Liver (tissue), 9 donors: ENCODE data around the gene SLC35F2. TPM values are rescaled to one million over a fixed set of nuclear protein-coding genes. Genes with fewer than 3 reads are reported as not detected.

Source experiments
- DNase-seq: peaks from one replicate; pipeline ENCODE4 v3.0.0-alpha.2; 2017; ENCODE audit warnings: low spot score
- H3K27ac ChIP-seq, 2 donors: one replicate each; pipeline ENCODE4 v1.7.0; 2013; ENCODE audit warnings: inconsistent platforms in 2 of 2, low read length in 2 of 2, control low read depth in 1 of 2, low read depth in 1 of 2, mild to moderate bottlenecking in 1 of 2
- H3K27me3 ChIP-seq, 4 donors: one replicate each; pipeline versions ENCODE4 v1.6.1 to v1.7.0; 2013; ENCODE audit warnings: low read length in 3 of 4, inconsistent platforms in 1 of 4, mild to moderate bottlenecking in 1 of 4, moderate library complexity in 1 of 4; ENCODE audit not compliant: control insufficient read depth in 4 of 4, insufficient read depth in 4 of 4
- H3K36me3 ChIP-seq, 4 donors: one replicate each; pipeline versions ENCODE4 v1.6.1 to v1.7.0; 2013; ENCODE audit warnings: low read length in 3 of 4, mild to moderate bottlenecking in 3 of 4, low read depth in 1 of 4, moderate library complexity in 1 of 4; ENCODE audit not compliant: control insufficient read depth in 4 of 4, insufficient read depth in 3 of 4
- H3K4me1 ChIP-seq, 4 donors: one replicate each; pipeline versions ENCODE4 v1.6.1 to v1.7.0; 2013; ENCODE audit warnings: low read length in 3 of 4, mild to moderate bottlenecking in 3 of 4, moderate library complexity in 1 of 4; ENCODE audit not compliant: control insufficient read depth in 4 of 4, insufficient read depth in 4 of 4
- H3K4me3 ChIP-seq, 3 donors: one replicate each; pipeline versions ENCODE4 v1.6.1 to v1.7.0; 2013; ENCODE audit warnings: low read length in 3 of 3, control low read depth in 1 of 3, low read depth in 1 of 3, mild to moderate bottlenecking in 1 of 3
- H3K9ac ChIP-seq, 2 donors: one replicate each; pipeline ENCODE4 v1.7.0; 2013; ENCODE audit warnings: low read length in 2 of 2, mild to moderate bottlenecking in 2 of 2, moderate library complexity in 2 of 2, control low read depth in 1 of 2, low read depth in 1 of 2
- H3K9me3 ChIP-seq, 4 donors: one replicate each; pipeline versions ENCODE4 v1.6.1 to v1.7.0; 2013; ENCODE audit warnings: low read length in 3 of 4; ENCODE audit not compliant: control insufficient read depth in 4 of 4
- ATF3 ChIP-seq: IDR thresholded peaks from 2 replicates; pipeline ENCODE4 v1.6.1; 2016; ENCODE audit warnings: antibody characterized with exemption
- CTCF ChIP-seq: fragments of 150-350 bp; IDR thresholded peaks from 2 replicates; pipeline ENCODE4 v1.5.1; 2017; ENCODE audit warnings: improper control_type of control experiment, low read depth, low read length; ENCODE audit not compliant: missing input control
- EGR1 ChIP-seq, 2 donors: IDR thresholded peaks; 2 replicates each; pipeline ENCODE4 v1.6.1; 2016 to 2018; ENCODE audit warnings: antibody characterized with exemption in 2 of 2, low read depth in 2 of 2
- FOXA1 ChIP-seq: IDR thresholded peaks from 2 replicates; pipeline ENCODE4 v1.6.1; 2016; ENCODE audit warnings: antibody characterized with exemption
- FOXA2 ChIP-seq: IDR thresholded peaks from 2 replicates; pipeline ENCODE4 v1.6.1; 2016; ENCODE audit warnings: antibody characterized with exemption
- GABPA ChIP-seq, 2 donors: IDR thresholded peaks in 1 of 2; conservative IDR thresholded peaks in 1 of 2; 2 replicates each; pipeline ENCODE4 v1.6.1; 2016; ENCODE audit warnings: antibody characterized with exemption in 2 of 2, mild to moderate bottlenecking in 1 of 2, moderate library complexity in 1 of 2
- HNF4A ChIP-seq, 2 donors: conservative IDR thresholded peaks; 2 replicates each; pipeline ENCODE4 v1.6.1; 2016; ENCODE audit warnings: antibody characterized with exemption in 2 of 2, mild to moderate bottlenecking in 2 of 2
- HNF4G ChIP-seq: IDR thresholded peaks from 2 replicates; pipeline ENCODE4 v1.6.1; 2016; ENCODE audit warnings: antibody characterized with exemption
- JUND ChIP-seq, 2 donors: IDR thresholded peaks; 2 replicates each; pipeline ENCODE4 v1.6.1; 2016; ENCODE audit warnings: antibody characterized with exemption in 2 of 2
- MAX ChIP-seq: IDR thresholded peaks from 2 replicates; pipeline ENCODE4 v1.6.1; 2016; ENCODE audit warnings: antibody characterized with exemption
- NR2F2 ChIP-seq: IDR thresholded peaks from 2 replicates; pipeline ENCODE4 v1.6.1; 2016; ENCODE audit warnings: antibody characterized with exemption
- RAD21 ChIP-seq, 2 donors: IDR thresholded peaks; 2 replicates each; pipeline ENCODE4 v1.6.1; 2016; ENCODE audit warnings: antibody characterized with exemption in 2 of 2, mild to moderate bottlenecking in 2 of 2
- REST ChIP-seq: IDR thresholded peaks from 2 replicates; pipeline ENCODE4 v1.6.1; 2016; ENCODE audit warnings: antibody characterized with exemption, mild to moderate bottlenecking
- RXRA ChIP-seq, 2 donors: IDR thresholded peaks; 2 replicates each; pipeline ENCODE4 v1.6.1; 2017 to 2018; ENCODE audit warnings: antibody characterized with exemption in 2 of 2, mild to moderate bottlenecking in 1 of 2
- SP1 ChIP-seq: IDR thresholded peaks from 2 replicates; pipeline ENCODE4 v1.6.1; 2018; ENCODE audit warnings: antibody characterized with exemption, mild to moderate bottlenecking
- TAF1 ChIP-seq: conservative IDR thresholded peaks from 2 replicates; pipeline ENCODE4 v1.6.1; 2016; ENCODE audit warnings: antibody characterized with exemption, mild to moderate bottlenecking
- YY1 ChIP-seq: IDR thresholded peaks from 2 replicates; pipeline ENCODE4 v1.6.1; 2016; ENCODE audit warnings: antibody characterized with exemption, mild to moderate bottlenecking
- ZBTB33 ChIP-seq: IDR thresholded peaks from 2 replicates; pipeline ENCODE4 v1.6.1; 2016; ENCODE audit warnings: antibody characterized with exemption
- WGBS: extraction: QIAGEN DNeasy Blood & Tissue Kit; methylation state at CpG from one replicate; pipeline ENCODE4 v1.1.7; 2013; 5-methylcytosine and 5-hydroxymethylcytosine counted together
- polyA plus RNA-seq, 2 donors: library from polyadenylated mRNA; stranded (reverse) in 1 of 2; unstranded in 1 of 2; fragments of 200-250 nt in 1 of 2; fragments of >200 nt in 1 of 2; fragmentation: Nextera tagmentation in 1 of 2; extraction: Ambion mirVana in 1 of 2; gene quantifications; one replicate each; pipeline versions ENCODE4 v1.2.1 to v1.2.3, GENCODE V29; 2013 to 2015
- total RNA-seq, 2 donors: library from RNA; depleted of rRNA; stranded (reverse); fragments of >200 nt; gene quantifications; one replicate each; pipeline ENCODE4 v1.2.3, GENCODE V29; 2014
- donor health status: healthy.
- donor health status: healthy.
- donor health status: healthy.
- donor health status: healthy.
- donor health status: healthy.

Gene SLC35F2
- total and polyA plus RNA-seq, 4 donors, result 0.14 to 1.4 (median 0.56) TPM

- no peak overlapping the region for H3K4me3 ChIP-seq
- no peaks in the 10 kb centered on the region for H3K9me3 ChIP-seq
- no peak overlapping the region for H3K27ac ChIP-seq
- peaks cover 0 to 3% (median 2%) of the 10 kb centered on the region in 4 donors for H3K4me1 ChIP-seq
- no peak for DNase-seq
- WGBS, result 92% methylated on average over 6 of the region's 6 CpGs
- TF ChIP-seq RAD21 (IDR thresholded peaks at IDR 0.05) (no peak), FOXA1 (no peak), YY1 (no peak), GABPA (IDR thresholded peaks at IDR 0.05 in 1 of 2, conservative IDR thresholded peaks at IDR 0.05 in 1 of 2) (no peak), TAF1 (no peak), SP1 (no peak), HNF4G (no peak), RXRA (IDR thresholded peaks at IDR 0.05) (no peak), NR2F2 (no peak), FOXA2 (no peak), EGR1 (IDR thresholded peaks at IDR 0.05; ENCODE audit: low read depth in 2 of 2) (no peak)
- no peak overlapping the region for H3K9ac ChIP-seq
- no peaks in the 10 kb centered on the region for H3K27me3 ChIP-seq
- no peaks in the 10 kb centered on the region for H3K36me3 ChIP-seq
Observed at GRCh38 chr11:107853070-107853469, 5.5 kb downstream of the SLC35F2 start.

- H3K27me3 ChIP-seq, result no peaks in the 10 kb centered on the region
- H3K27ac ChIP-seq, result no peak overlapping the region
- H3K4me1 ChIP-seq, result no peaks in the 10 kb centered on the region
- 77% methylated on average over 4 of the region's 4 CpGs for WGBS
- no peaks in the 10 kb centered on the region for H3K9me3 ChIP-seq
- H3K36me3 ChIP-seq, result no peaks in the 10 kb centered on the region
- no peak overlapping the region for H3K4me3 ChIP-seq
- TF ChIP-seq JUND (IDR thresholded peaks at IDR 0.05) (no peak), RXRA (IDR thresholded peaks at IDR 0.05) (no peak), NR2F2 (no peak), ZBTB33 (no peak), FOXA2 (no peak), CTCF (no peak), HNF4G (no peak), ATF3 (no peak), SP1 (no peak), YY1 (no peak), REST (no peak), EGR1 (IDR thresholded peaks at IDR 0.05; ENCODE audit: low read depth in 2 of 2) (no peak), HNF4A (conservative IDR thresholded peaks at IDR 0.05) (no peak), FOXA1 (no peak), MAX (no peak), RAD21 (IDR thresholded peaks at IDR 0.05) (no peak)
- H3K9ac ChIP-seq, result no peak overlapping the region
- DNase-seq, result no peak
Observed at GRCh38 chr11:107851704-107852310, 6.8 kb downstream of the SLC35F2 start.
